ENCODE measurements around the gene S100A1.

S100A1 gene

GRCh38 chr1:153598309-153599172 lies 29.7 kb upstream of the S100A1 start:
- H3K79me2 ChIP-seq (ENCODE audit: control insufficient read depth, low read length), result no peaks in the 10 kb centered on the region

GRCh38 chr1:153599847-153600246 lies 28.4 kb upstream of the S100A1 start:
- Histone ChIP-seq H3K27me3 (ENCODE audit: control insufficient read depth, low read length) (no peaks in the 10 kb centered on the region), H3K79me2 (ENCODE audit: control insufficient read depth, low read length) (no peaks in the 10 kb centered on the region), H3K4me2 (ENCODE audit: low read length) (no peak overlapping the region), H3K4me3 (ENCODE audit: low read length) (no peak overlapping the region), H3K27ac (ENCODE audit: low read depth, low read length) (peak overlapping the region; percentile 77; the same call in 1 of the 2 replicates), H3K9me3 (ENCODE audit: control insufficient read depth, insufficient read depth, low read length) (no peaks in the 10 kb centered on the region), H3K4me1 (ENCODE audit: control insufficient read depth, low read length) (peaks cover 31% of the 10 kb centered on the region), H3K9me2 (replicated peaks; ENCODE audit: control insufficient read depth, low read length) (no peaks in the 10 kb centered on the region), H4K20me1 (ENCODE audit: control insufficient read depth, insufficient read depth, low read depth, low read length) (no peaks in the 10 kb centered on the region), H3K36me3 (ENCODE audit: control insufficient read depth, low read length) (no peaks in the 10 kb centered on the region), H3F3A (ENCODE audit: control insufficient read depth, insufficient read depth) (0 out of 2 replicates have a peak, but pooled peaks cover 3% of the 10 kb centered on the region)
- TF ChIP-seq CTCF (IDR thresholded peaks at IDR 0.05; ENCODE audit: low read depth, low read length, poor library complexity, severe bottlenecking), result no peak
- no peak for TF ChIP-seq EZH2phosphoT487 (IDR thresholded peaks at IDR 0.05; ENCODE audit: borderline replicate concordance, low read length)

More at GRCh38 chr1:153598309-153599172, 29.7 kb upstream of the S100A1 start:
- H3K9me2 ChIP-seq (replicated peaks; ENCODE audit: control insufficient read depth, low read length), result no peaks in the 10 kb centered on the region
- H3K27ac ChIP-seq (ENCODE audit: low read depth, low read length), result peak overlapping the region; percentile 77
- no peaks in the 10 kb centered on the region for H3K36me3 ChIP-seq (ENCODE audit: control insufficient read depth, low read length)
- H3K4me3 ChIP-seq (ENCODE audit: low read length), result peak overlapping the region; percentile 58
- no peaks in the 10 kb centered on the region for H3K9me3 ChIP-seq (ENCODE audit: control insufficient read depth, insufficient read depth, low read length)
- H3K4me2 ChIP-seq (ENCODE audit: low read length), result peak overlapping the region; percentile 74
- no peaks in the 10 kb centered on the region for H4K20me1 ChIP-seq (ENCODE audit: control insufficient read depth, insufficient read depth, low read depth, low read length)
- no peak for TF ChIP-seq EZH2phosphoT487 (IDR thresholded peaks at IDR 0.05; ENCODE audit: borderline replicate concordance, low read length)
- no peak for TF ChIP-seq CTCF (IDR thresholded peaks at IDR 0.05; ENCODE audit: low read depth, low read length, poor library complexity, severe bottlenecking)
- peaks cover 26% of the 10 kb centered on the region for H3K4me1 ChIP-seq (ENCODE audit: control insufficient read depth, low read length)
- H3K27me3 ChIP-seq (ENCODE audit: control insufficient read depth, low read length), result no peaks in the 10 kb centered on the region
- 0 out of 2 replicates have a peak, but pooled peaks cover 3% of the 10 kb centered on the region for H3F3A ChIP-seq (ENCODE audit: control insufficient read depth, insufficient read depth)

GRCh38 chr1:153602749-153603148 lies 25.5 kb upstream of the S100A1 start:
- no peak overlapping the region for H3K27ac ChIP-seq (ENCODE audit: low read depth, low read length)
- no peaks in the 10 kb centered on the region for H3K27me3 ChIP-seq (ENCODE audit: control insufficient read depth, low read length)
- H4K20me1 ChIP-seq (ENCODE audit: control insufficient read depth, insufficient read depth, low read depth, low read length), result no peaks in the 10 kb centered on the region
- H3F3A ChIP-seq (ENCODE audit: control insufficient read depth, insufficient read depth), result 0 out of 2 replicates have a peak, but pooled peaks cover 3% of the 10 kb centered on the region
- H3K4me1 ChIP-seq (ENCODE audit: control insufficient read depth, low read length), result peaks cover 26% of the 10 kb centered on the region
- H3K4me2 ChIP-seq (ENCODE audit: low read length), result no peak overlapping the region
- no peaks in the 10 kb centered on the region for H3K36me3 ChIP-seq (ENCODE audit: control insufficient read depth, low read length)
- H3K9me3 ChIP-seq (ENCODE audit: control insufficient read depth, insufficient read depth, low read length), result no peaks in the 10 kb centered on the region
- H3K4me3 ChIP-seq (ENCODE audit: low read length), result no peak overlapping the region
- H3K9me2 ChIP-seq (replicated peaks; ENCODE audit: control insufficient read depth, low read length), result no peaks in the 10 kb centered on the region
- no peaks in the 10 kb centered on the region for H3K79me2 ChIP-seq (ENCODE audit: control insufficient read depth, low read length)
- TF ChIP-seq CTCF (IDR thresholded peaks at IDR 0.05; ENCODE audit: low read depth, low read length, poor library complexity, severe bottlenecking) (no peak), EZH2phosphoT487 (IDR thresholded peaks at IDR 0.05; ENCODE audit: borderline replicate concordance, low read length) (no peak)
